Hematopoietic multipotent progenitor cell (in vitro differentiated cells): ENCODE results near the gene RAP1A. TPM values are rescaled to one million over a fixed set of nuclear protein-coding genes. Genes with fewer than 3 reads are reported as not detected.

Source experiments
- DNase-seq, 3 donors: peaks; one replicate each; pipeline ENCODE4 v3.0.0-alpha.2; 2011 to 2015; ENCODE audit warnings: low read depth in 2 of 3, low spot score in 2 of 3
- small RNA-seq: library from RNA; depleted of rRNA; stranded (forward); fragments of <200 nt; gene quantifications from one replicate; pipeline ENCODE3, GENCODE V24; 2012
- total RNA-seq: library from RNA; depleted of rRNA; stranded (reverse); fragments of >200 nt; gene quantifications from one replicate; pipeline ENCODE4 v1.2.3, GENCODE V29; 2012

The RAP1A gene
- total RNA-seq, 1 donor = 6.7 TPM

DNA sequence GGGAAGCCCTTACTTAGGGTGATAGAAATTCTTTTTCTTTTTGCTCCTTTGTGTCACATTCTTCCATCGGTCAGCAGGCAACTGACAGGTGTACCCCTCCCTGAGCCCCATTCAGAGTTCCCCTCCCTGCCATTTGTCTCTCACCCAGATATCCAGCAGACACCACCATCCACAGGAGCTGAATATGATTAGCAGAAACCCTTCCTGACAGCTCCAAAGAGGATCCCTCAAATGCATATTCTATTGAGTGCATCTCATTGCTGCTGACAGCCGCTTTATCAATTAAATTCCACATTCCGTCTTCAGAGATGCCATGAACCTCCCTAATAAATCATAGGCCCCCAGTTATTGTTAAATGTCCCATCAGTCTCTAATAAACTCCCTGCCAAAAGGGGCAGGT lies 130.0 kb downstream of the RAP1A start:
- no peak for DNase-seq

DNA sequence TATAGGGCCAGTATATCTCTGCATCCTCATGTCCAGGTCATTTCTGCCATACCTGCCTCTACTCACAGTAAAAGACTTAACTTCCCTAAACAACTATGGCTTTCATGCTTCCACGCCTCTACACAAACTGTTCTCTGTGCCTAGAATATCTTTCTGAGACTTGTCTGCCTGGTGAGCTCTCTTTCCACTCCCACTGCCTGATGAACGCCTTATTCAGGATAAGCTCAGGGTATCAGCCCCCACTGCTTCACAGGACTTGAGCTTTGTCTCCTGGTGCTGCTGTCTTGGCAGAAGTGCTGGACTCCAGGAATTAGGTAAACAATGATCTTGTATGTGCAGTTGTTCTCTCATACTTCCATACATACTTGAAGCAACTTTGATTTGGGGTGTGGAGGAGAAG lies 131.3 kb downstream of the RAP1A start:
- no peak for DNase-seq

DNA sequence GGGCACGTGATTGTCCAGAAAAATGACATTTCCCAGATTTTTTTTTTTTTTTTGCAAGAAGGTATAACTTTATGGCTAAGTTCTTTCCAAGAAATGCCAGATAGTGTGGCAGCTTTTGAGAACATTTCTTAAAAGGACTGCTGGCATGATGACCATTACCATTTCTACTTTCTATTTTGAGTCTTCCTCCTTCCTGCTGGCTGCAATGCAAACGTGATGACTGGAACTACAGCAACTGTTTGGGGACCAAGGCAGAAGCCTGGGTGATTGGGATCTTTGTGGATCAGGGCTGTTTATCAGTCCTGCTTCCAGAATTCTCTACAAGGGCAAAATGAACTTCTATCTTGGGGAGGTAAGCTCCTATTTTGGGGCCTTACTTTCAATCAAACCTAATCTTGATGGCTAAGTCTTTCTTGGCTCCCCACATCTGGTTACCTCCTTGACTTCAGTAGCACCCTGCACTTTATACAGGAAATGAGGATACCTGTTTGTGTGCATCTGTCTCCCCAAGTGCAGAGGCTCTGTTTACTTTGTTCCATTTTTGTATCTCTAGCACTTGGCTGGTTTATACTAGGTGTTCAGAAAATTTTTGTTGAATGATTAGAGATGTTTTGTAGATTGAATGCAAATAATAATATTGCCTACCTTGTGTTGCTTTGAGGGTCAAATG lies 132.5 kb downstream of the RAP1A start:
- DNase-seq = no peak

- no peak for DNase-seq
Observed at GRCh38 chr1:111754984-111755330, 135.4 kb downstream of the RAP1A start.

DNA sequence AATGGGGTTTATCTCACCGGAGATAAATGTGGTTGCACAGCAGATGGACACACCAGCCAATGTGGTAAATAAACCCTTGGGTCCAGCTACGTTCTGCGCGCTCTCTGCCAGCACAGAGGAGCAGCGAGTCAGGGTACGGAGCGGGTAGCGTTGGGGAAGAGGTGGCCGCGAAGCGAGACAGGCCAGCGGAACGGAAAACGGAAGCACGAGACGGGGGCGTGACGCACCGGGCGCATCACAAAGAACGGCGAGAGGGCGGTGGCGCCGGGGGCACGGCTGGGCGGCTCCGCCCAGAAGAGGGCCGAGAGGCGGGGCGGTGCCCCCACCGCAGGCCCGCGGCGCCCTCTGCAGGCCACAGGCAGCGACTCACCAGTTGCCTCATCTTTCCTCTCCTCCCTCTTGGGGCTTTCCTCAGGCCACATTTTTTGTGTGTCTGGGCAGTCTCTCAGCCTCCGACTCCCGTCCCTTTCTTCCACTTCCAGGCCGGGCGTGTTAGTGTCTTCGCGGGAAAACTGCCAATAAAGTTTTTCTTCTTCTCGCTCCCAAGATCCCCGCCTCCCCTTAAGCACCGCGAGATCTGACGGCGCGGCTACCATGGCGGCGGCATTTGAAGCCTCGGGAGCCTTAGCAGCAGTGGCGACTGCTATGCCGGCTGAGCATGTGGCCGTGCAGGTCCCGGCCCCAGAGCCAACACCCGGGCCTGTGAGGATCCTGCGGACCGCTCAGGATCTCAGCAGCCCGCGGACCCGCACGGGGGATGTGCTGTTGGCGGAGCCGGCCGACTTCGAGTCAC lies 135.9 kb downstream of the RAP1A start, which contains the start of gene DDX20:
TSS of gene DDX20 (plus strand) at position 571 of the 793 bp plus-strand sequence. CDS start at position 595, 24 bp downstream.
- peak; percentile 86 to 98 (median 96) for DNase-seq

DNA sequence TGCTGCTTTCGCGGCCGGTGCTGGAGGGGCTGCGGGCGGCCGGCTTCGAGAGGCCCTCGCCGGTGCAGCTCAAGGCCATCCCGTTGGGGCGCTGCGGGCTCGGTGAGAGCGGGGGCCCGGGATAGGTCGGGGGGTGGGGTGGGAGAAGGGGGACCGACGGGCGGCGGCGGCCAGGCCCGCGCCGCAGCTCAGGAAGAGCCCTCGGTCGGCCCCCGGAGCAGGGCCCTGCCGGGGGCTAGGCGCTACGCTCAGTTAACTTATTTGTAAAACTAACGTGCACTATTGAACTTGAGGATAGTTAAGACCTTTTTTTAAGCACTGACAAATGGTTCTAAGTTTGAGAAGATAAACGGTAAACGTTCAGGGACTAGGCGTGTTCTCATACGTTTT lies 136.5 kb downstream of the RAP1A start:
- no peak for DNase-seq

DNA sequence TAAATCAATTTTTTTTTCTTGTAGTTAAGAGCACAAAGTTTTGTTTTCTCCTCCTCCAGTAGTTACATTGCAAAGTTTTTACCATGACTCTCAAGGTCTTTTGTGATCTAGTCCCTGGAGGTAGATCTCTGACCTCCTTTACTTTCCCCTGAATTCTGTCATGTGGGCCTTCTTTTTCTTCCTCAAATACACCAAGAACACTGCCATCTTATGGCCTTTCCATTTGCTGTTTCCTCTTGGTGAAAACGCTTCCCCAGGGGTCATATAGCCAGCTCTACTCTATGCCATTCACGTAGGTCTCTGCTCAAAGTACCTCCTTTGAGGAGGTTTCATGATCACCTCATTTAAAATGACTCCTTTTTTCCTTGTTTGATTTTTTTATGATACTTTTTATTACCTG lies 138.8 kb downstream of the RAP1A start:
- DNase-seq = peak in 1 of 3 donors; percentile 50

DNA sequence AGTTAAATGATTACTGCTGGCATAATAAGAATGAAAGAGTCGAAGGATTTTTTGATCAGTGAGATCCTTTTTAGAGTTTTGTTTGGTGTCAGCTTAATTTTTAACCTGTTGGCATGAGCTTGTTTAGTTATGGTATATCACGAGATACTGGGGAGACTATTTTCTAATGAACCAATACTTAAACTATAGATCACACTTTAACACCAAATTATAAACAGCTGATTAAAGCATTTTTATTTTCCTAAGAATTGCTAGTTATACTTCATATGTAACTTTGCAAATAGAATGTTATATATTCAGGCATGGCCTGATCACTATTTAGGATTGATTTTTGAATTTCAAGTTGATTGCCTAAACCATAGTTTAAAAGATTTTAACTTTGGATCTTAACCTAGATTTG lies 142.1 kb downstream of the RAP1A start:
- no peak for DNase-seq

GRCh38 chr1:111762332-111762731 lies 142.7 kb downstream of the RAP1A start:
- no peak for DNase-seq

Small RNA genes lying within 50 kb of the gene (small RNA-seq; reads per million reads assigned to genes)
- gene INKA2 = 0.61 reads per million
- gene RNU6-151P = not detected

Other genes starting within 250 kb of the RAP1A start
- 1.1 TPM for gene OVGP1, start 192.1 kb upstream of the RAP1A start, total RNA-seq
- 73.0 TPM for gene WDR77, start 170.5 kb upstream of the RAP1A start, total RNA-seq
- 176 TPM for gene ATP5PB, start 170.3 kb upstream of the RAP1A start, total RNA-seq
- 7.8 TPM for gene C1orf162, start 145.8 kb upstream of the RAP1A start, total RNA-seq
- gene ADORA3, start 116.2 kb upstream of the RAP1A start, total RNA-seq = 0.54 TPM
- 0.27 TPM for gene TMIGD3, start 116.2 kb upstream of the RAP1A start, total RNA-seq
- 2.4 TPM for gene INKA2, start 119.6 kb downstream of the RAP1A start, total RNA-seq
- gene DDX20, start 136.1 kb downstream of the RAP1A start, total RNA-seq = 9.4 TPM